ENCODE results near the gene DHRS2. TPM values are rescaled to one million over a fixed set of nuclear protein-coding genes. Genes with fewer than 3 reads are reported as not detected.

The DHRS2 gene
- total and polyA plus RNA-seq, 2 of the 13 experiments (the other 11 are each of a cell fraction or from before 2014, with no cell fraction given), result 1,621 to 3,021 TPM

DNA sequence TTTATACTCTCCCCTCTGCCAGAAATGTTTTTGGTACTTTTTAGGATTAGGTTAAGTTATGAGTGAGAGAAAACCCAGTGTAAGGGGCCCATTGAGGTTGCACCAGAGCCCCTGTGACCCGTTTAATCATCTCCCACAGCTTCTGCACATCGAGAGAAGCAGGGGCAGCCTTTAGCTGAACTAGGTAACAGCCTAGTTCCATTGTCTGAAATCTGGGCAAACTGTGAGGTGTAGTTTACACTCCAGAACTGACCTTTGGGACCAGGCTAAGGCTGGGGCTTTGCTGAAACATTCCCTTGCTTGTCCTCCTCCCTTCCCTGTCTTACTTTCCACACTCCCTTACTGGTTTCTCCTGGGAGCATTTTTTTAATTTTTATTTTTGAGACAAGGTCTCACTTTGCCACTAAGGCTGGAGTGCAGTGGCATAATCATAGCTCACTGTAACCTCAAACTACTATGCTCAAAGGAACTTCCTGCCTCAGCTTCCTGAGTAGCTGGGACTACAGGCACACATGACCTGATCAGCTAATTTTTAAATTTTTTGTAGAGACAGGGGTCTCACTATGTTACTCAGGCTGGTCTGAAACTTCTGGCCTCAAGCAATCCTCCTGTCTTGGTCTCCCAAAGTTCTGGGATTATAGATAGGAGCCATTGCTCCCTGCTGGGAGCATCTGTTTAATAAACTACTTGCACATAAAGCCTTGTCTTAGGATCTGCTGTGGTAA is 25.9 kb upstream of the DHRS2 start (continued):
- TF ChIP-seq, protein P1, sequence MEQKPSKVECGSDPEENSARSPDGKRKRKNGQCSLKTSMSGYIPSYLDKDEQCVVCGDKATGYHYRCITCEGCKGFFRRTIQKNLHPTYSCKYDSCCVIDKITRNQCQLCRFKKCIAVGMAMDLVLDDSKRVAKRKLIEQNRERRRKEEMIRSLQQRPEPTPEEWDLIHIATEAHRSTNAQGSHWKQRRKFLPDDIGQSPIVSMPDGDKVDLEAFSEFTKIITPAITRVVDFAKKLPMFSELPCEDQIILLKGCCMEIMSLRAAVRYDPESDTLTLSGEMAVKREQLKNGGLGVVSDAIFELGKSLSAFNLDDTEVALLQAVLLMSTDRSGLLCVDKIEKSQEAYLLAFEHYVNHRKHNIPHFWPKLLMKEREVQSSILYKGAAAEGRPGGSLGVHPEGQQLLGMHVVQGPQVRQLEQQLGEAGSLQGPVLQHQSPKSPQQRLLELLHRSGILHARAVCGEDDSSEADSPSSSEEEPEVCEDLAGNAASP (CRISPR knock-in tag; IDR thresholded peaks at IDR 0.05; ENCODE audit: borderline replicate concordance), result no peak
- TF ChIP-seq ZNF792 (CRISPR knock-in tag; IDR thresholded peaks at IDR 0.05), result peak; percentile 71; the same call in 1 of the 2 replicates
- TF ChIP-seq, protein P2, sequence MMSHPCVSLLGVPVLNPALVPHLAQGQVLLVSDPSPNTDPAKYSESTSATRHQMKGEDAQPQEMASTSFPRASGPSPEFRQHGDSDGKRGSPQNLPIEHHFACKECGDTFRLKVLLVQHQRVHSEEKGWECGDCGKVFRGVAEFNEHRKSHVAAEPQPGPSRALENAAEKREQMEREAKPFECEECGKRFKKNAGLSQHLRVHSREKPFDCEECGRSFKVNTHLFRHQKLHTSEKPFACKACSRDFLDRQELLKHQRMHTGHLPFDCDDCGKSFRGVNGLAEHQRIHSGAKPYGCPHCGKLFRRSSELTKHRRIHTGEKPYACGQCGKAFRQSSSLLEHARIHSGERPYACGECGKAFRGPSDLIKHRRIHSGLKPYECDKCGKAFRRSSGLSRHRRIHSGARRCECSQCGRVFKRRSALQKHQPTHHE (CRISPR knock-in tag; IDR thresholded peaks at IDR 0.05; ENCODE audit: borderline replicate concordance), result no peak
- TF ChIP-seq, protein P3, sequence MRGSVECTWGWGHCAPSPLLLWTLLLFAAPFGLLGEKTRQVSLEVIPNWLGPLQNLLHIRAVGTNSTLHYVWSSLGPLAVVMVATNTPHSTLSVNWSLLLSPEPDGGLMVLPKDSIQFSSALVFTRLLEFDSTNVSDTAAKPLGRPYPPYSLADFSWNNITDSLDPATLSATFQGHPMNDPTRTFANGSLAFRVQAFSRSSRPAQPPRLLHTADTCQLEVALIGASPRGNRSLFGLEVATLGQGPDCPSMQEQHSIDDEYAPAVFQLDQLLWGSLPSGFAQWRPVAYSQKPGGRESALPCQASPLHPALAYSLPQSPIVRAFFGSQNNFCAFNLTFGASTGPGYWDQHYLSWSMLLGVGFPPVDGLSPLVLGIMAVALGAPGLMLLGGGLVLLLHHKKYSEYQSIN (CRISPR knock-in tag; IDR thresholded peaks at IDR 0.05; ENCODE audit: borderline replicate concordance), result no peak
- 0 out of 2 replicates have a peak, but pooled peaks have one; percentile 0 for TF ChIP-seq PHF8 (CRISPR knock-in tag; IDR thresholded peaks at IDR 0.05)
- TF ChIP-seq, protein P4, sequence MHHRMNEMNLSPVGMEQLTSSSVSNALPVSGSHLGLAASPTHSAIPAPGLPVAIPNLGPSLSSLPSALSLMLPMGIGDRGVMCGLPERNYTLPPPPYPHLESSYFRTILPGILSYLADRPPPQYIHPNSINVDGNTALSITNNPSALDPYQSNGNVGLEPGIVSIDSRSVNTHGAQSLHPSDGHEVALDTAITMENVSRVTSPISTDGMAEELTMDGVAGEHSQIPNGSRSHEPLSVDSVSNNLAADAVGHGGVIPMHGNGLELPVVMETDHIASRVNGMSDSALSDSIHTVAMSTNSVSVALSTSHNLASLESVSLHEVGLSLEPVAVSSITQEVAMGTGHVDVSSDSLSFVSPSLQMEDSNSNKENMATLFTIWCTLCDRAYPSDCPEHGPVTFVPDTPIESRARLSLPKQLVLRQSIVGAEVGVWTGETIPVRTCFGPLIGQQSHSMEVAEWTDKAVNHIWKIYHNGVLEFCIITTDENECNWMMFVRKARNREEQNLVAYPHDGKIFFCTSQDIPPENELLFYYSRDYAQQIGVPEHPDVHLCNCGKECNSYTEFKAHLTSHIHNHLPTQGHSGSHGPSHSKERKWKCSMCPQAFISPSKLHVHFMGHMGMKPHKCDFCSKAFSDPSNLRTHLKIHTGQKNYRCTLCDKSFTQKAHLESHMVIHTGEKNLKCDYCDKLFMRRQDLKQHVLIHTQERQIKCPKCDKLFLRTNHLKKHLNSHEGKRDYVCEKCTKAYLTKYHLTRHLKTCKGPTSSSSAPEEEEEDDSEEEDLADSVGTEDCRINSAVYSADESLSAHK (CRISPR knock-in tag; IDR thresholded peaks at IDR 0.05; ENCODE audit: borderline replicate concordance), result no peak
- peak; percentile 63; the same call in 1 of the 2 replicates for TF ChIP-seq ZNF782 (CRISPR knock-in tag; IDR thresholded peaks at IDR 0.05; ENCODE audit: borderline replicate concordance)
- no peak for TF ChIP-seq FOXP1 (IDR thresholded peaks at IDR 0.05)
- peak; percentile 66 for TF ChIP-seq FOXP1 (CRISPR knock-in tag; IDR thresholded peaks at IDR 0.05)
- TF ChIP-seq, protein P5, sequence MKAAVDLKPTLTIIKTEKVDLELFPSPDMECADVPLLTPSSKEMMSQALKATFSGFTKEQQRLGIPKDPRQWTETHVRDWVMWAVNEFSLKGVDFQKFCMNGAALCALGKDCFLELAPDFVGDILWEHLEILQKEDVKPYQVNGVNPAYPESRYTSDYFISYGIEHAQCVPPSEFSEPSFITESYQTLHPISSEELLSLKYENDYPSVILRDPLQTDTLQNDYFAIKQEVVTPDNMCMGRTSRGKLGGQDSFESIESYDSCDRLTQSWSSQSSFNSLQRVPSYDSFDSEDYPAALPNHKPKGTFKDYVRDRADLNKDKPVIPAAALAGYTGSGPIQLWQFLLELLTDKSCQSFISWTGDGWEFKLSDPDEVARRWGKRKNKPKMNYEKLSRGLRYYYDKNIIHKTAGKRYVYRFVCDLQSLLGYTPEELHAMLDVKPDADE (CRISPR knock-in tag; IDR thresholded peaks at IDR 0.05), result no peak; the same call in 1 of the 2 replicates
- TF ChIP-seq FOXA3 (CRISPR knock-in tag; IDR thresholded peaks at IDR 0.05), result peak; percentile 85
- peak; percentile 69; the same call in 1 of the 2 replicates for TF ChIP-seq RCOR2 (CRISPR knock-in tag; IDR thresholded peaks at IDR 0.05)
- TF ChIP-seq ETV5 (CRISPR knock-in tag; IDR thresholded peaks at IDR 0.05; ENCODE audit: borderline replicate concordance), result peak; percentile 61; the same call in 1 of the 2 replicates
- TF ChIP-seq ZNF34 (CRISPR knock-in tag; IDR thresholded peaks at IDR 0.05; ENCODE audit: borderline replicate concordance), result peak; percentile 2; the same call in 1 of the 2 replicates
- TF ChIP-seq ZSCAN25 (CRISPR knock-in tag; IDR thresholded peaks at IDR 0.05), result peak; percentile 61
- no peak for TF ChIP-seq ZNF709 (CRISPR knock-in tag; IDR thresholded peaks at IDR 0.05)
- TF ChIP-seq, protein P6, sequence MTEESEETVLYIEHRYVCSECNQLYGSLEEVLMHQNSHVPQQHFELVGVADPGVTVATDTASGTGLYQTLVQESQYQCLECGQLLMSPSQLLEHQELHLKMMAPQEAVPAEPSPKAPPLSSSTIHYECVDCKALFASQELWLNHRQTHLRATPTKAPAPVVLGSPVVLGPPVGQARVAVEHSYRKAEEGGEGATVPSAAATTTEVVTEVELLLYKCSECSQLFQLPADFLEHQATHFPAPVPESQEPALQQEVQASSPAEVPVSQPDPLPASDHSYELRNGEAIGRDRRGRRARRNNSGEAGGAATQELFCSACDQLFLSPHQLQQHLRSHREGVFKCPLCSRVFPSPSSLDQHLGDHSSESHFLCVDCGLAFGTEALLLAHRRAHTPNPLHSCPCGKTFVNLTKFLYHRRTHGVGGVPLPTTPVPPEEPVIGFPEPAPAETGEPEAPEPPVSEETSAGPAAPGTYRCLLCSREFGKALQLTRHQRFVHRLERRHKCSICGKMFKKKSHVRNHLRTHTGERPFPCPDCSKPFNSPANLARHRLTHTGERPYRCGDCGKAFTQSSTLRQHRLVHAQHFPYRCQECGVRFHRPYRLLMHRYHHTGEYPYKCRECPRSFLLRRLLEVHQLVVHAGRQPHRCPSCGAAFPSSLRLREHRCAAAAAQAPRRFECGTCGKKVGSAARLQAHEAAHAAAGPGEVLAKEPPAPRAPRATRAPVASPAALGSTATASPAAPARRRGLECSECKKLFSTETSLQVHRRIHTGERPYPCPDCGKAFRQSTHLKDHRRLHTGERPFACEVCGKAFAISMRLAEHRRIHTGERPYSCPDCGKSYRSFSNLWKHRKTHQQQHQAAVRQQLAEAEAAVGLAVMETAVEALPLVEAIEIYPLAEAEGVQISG (CRISPR knock-in tag; IDR thresholded peaks at IDR 0.05), result peak; percentile 45; the same call in 1 of the 2 replicates

All from HepG2 (cell line).